GM12872 (cell line): ENCODE measurements around the gene SEMA6A.
A peak's percentile ranks its signal among the peaks of the same experiment; 100 is the strongest.

Source experiments
- CTCF ChIP-seq: IDR thresholded peaks from 3 replicates; pipeline ENCODE4 v1.5.1; 2011; ENCODE audit warnings: low read depth, mild to moderate bottlenecking, low read length, moderate library complexity; ENCODE audit not compliant: insufficient read depth

The SEMA6A gene

GRCh38 chr5:116583862-116584222 is 9.2 kb upstream of the SEMA6A start:
- no peak for TF ChIP-seq CTCF

GRCh38 chr5:116583085-116583861 is 8.7 kb upstream of the SEMA6A start:
- no peak for TF ChIP-seq CTCF

GRCh38 chr5:116581910-116582309 is 7.3 kb upstream of the SEMA6A start:
- TF ChIP-seq CTCF = no peak

GRCh38 chr5:116579144-116579543 is 4.5 kb upstream of the SEMA6A start:
- no peak for TF ChIP-seq CTCF

GRCh38 chr5:116578676-116579075 is 4.1 kb upstream of the SEMA6A start:
- TF ChIP-seq CTCF = no peak

- no peak for TF ChIP-seq CTCF
Observed at GRCh38 chr5:116577064-116577788, 2.6 kb upstream of the SEMA6A start.

- peak; percentile 88 for TF ChIP-seq CTCF
Observed at GRCh38 chr5:116576053-116576713, 1.6 kb upstream of the SEMA6A start.
